Spleen (tissue), 7 donors: ENCODE data around the gene MOB1A.

Source experiments
- CTCF ChIP-seq, 11 experiments: fragments of 200-600 bp in 7 of 11; fragments of 450-650 bp in 4 of 11; sonication (generic) in 4 of 11; IDR thresholded peaks in 8 of 11; conservative IDR thresholded peaks in 3 of 11; 1 replicate in 7 of 11; 2 replicates in 4 of 11; pipeline versions ENCODE4 v1.4.0 to v1.8.0; 2016 to 2021; ENCODE audit warnings: antibody characterized with exemption in 11 of 11, inconsistent platforms in 4 of 11, mild to moderate bottlenecking in 1 of 11
- POLR2A ChIP-seq, 3 donors: fragments of 450-650 bp; IDR thresholded peaks; one replicate each; pipeline ENCODE4 v1.5.1; 2017; ENCODE audit warnings: antibody characterized with exemption in 3 of 3, mild to moderate bottlenecking in 1 of 3
- POLR2AphosphoS5 ChIP-seq, 3 donors: sonication (generic); formaldehyde crosslinking; IDR thresholded peaks; one replicate each; pipeline ENCODE4 v1.5.1; 2017; ENCODE audit warnings: antibody characterized with exemption in 3 of 3
- donor health status: DM: no; HTN: no; CAD: no; lungs with moderate emphysema.
- donor health status: DM: no; HTN: no; CAD: no.
- donor health status: DM: no; HTN: no; CAD: no.

GRCh38 chr2:74119912-74120825, 58.5 kb downstream of the MOB1A start:
- peak in 10 of 11 experiments; percentile 36 to 84 (median 76) for TF ChIP-seq CTCF (IDR thresholded peaks at IDR 0.05 in 8 of 11, conservative IDR thresholded peaks at IDR 0.05 in 3 of 11)
- TF ChIP-seq POLR2AphosphoS5 (IDR thresholded peaks at IDR 0.05) = peak; percentile 78 to 90 (median 80)
- no peak for TF ChIP-seq POLR2A (IDR thresholded peaks at IDR 0.05)
